OCI-LY3 (cell line): ENCODE measurements around the gene BABAM2.

Source experiments
- H2AFZ ChIP-seq: fragments of 200-600, 300-600 bp; shearing (Covaris generic); 2 replicates; pipeline ENCODE4 v1.6.0; 2014; ENCODE audit warnings: antibody characterized with exemption, low read depth, low read length
- H3K27ac ChIP-seq: fragments of 200-600, 300-600 bp; sonication (generic); 2 replicates; pipeline ENCODE4 v1.5.1; 2014; ENCODE audit warnings: mild to moderate bottlenecking, low read length, moderate library complexity, mixed read lengths
- H3K27me3 ChIP-seq: fragments of 200-600, 300-600 bp; sonication (generic); 2 replicates; pipeline ENCODE4 v1.6.1; 2014; ENCODE audit warnings: low read depth, low read length, mixed read lengths
- H3K36me3 ChIP-seq: fragments of 200-600, 300-600 bp; sonication (generic); replicated peaks from 2 replicates; pipeline ENCODE3; 2014; ENCODE audit warnings: low read depth, low read length, mixed read lengths
- H3K4me1 ChIP-seq: fragments of 300-600, 200-600 bp; sonication (generic); 2 replicates; pipeline ENCODE4 v1.6.1; 2014; ENCODE audit warnings: low read length, mixed read lengths
- H3K4me2 ChIP-seq: fragments of 200-600, 300-600 bp; sonication (generic); 2 replicates; pipeline ENCODE4 v1.6.1; 2014; ENCODE audit warnings: low read length, mixed read lengths
- H3K4me3 ChIP-seq: fragments of 300-600, 200-600 bp; sonication (generic); 2 replicates; pipeline ENCODE4 v1.5.1; 2014; ENCODE audit warnings: antibody characterized with exemption, mild to moderate bottlenecking, low read length, moderate library complexity
- H3K79me2 ChIP-seq: fragments of 300-600, 200-600 bp; shearing (Covaris generic); 2 replicates; pipeline ENCODE4 v1.6.1; 2014; ENCODE audit warnings: mild to moderate bottlenecking, low read length, mixed read lengths
- H3K9ac ChIP-seq: fragments of 300-600, 200-600 bp; shearing (Covaris generic); 2 replicates; pipeline ENCODE4 v1.6.0; 2014; ENCODE audit warnings: mild to moderate bottlenecking, low read length, moderate library complexity
- H3K9me3 ChIP-seq: fragments of 200-600, 300-600 bp; shearing (Covaris generic); 2 replicates; pipeline ENCODE4 v1.6.1; 2014; ENCODE audit warnings: low read length, mixed read lengths; ENCODE audit not compliant: insufficient read depth
- H4K20me1 ChIP-seq: fragments of 200-600, 300-600 bp; sonication (generic); 2 replicates; pipeline ENCODE4 v1.6.1; 2016; ENCODE audit warnings: low read length, mixed read lengths; ENCODE audit not compliant: insufficient read depth
- EZH2phosphoT487 ChIP-seq: fragments of 200-600 bp; shearing (Covaris generic); IDR thresholded peaks from 2 replicates; pipeline ENCODE4 v1.6.1; 2018; ENCODE audit warnings: antibody characterized with exemption, mixed run types, low read depth
- TF ChIP-seq, protein P1 (sequence below): fragments of 200-600, 300-600 bp; sonication (generic); IDR thresholded peaks from 2 replicates; pipeline ENCODE4 v1.5.1; 2014; ENCODE audit warnings: antibody characterized with exemption, low read length, low read depth

Gene BABAM2

DNA sequence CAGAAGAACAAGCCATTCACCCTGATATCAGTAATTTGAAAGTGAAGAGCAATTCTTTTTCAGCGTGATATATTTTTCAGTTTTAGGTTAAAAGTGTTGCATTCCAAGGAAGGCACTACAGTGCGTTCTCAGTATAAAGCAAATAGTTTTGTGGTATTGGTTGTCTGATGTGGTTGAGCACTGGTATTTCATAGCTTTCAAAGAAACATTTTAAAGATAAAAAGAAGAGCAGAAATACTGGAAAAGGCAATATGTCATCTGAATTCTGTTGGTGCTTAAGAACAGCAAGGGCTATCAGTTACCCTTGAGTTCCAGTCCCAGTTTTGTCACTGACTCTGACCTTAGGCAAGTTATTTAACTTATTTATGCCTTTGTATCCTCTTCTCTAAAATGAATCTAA lies 191.6 kb downstream of the BABAM2 start:
- Histone ChIP-seq H3K4me3 (no peak overlapping the region), H3K9ac (no peak overlapping the region), H3K4me2 (no peak overlapping the region), H2AFZ (no peak overlapping the region), H3K27ac (no peak overlapping the region), H3K79me2 (no peaks in the 10 kb centered on the region), H3K27me3 (no peaks in the 10 kb centered on the region), H3K4me1 (no peaks in the 10 kb centered on the region), H3K36me3 (no peaks in the 10 kb centered on the region), H3K9me3 (no peaks in the 10 kb centered on the region), H4K20me1 (no peaks in the 10 kb centered on the region)
- TF ChIP-seq, protein P1, sequence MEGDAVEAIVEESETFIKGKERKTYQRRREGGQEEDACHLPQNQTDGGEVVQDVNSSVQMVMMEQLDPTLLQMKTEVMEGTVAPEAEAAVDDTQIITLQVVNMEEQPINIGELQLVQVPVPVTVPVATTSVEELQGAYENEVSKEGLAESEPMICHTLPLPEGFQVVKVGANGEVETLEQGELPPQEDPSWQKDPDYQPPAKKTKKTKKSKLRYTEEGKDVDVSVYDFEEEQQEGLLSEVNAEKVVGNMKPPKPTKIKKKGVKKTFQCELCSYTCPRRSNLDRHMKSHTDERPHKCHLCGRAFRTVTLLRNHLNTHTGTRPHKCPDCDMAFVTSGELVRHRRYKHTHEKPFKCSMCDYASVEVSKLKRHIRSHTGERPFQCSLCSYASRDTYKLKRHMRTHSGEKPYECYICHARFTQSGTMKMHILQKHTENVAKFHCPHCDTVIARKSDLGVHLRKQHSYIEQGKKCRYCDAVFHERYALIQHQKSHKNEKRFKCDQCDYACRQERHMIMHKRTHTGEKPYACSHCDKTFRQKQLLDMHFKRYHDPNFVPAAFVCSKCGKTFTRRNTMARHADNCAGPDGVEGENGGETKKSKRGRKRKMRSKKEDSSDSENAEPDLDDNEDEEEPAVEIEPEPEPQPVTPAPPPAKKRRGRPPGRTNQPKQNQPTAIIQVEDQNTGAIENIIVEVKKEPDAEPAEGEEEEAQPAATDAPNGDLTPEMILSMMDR, result no peak
- no peak for TF ChIP-seq EZH2phosphoT487

DNA sequence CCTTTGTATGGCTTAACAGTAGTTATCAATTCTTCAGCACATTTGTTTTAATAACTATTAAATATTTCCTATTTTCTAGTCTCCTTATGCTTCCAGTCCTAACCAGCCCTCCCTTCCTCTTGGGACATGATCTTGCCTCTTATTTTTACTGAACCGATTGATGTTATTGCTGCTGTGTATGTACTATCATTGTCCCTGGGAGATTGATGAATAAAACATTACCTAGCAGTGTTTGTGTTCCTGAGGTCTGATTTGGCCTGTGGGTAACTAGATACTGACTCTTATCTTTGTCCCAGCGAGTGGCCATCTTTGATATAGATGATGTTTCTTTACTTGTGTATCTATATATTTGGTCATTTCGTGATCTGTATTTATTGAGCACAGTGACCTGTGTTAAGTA lies 192.9 kb downstream of the BABAM2 start:
- no peak overlapping the region for H2AFZ ChIP-seq
- no peak overlapping the region for H3K4me2 ChIP-seq
- no peak for TF ChIP-seq EZH2phosphoT487
- TF ChIP-seq, protein P1, result no peak
- no peaks in the 10 kb centered on the region for H4K20me1 ChIP-seq
- H3K27me3 ChIP-seq, result no peaks in the 10 kb centered on the region
- H3K27ac ChIP-seq, result no peak overlapping the region
- H3K9ac ChIP-seq, result no peak overlapping the region
- no peak overlapping the region for H3K4me3 ChIP-seq
- no peaks in the 10 kb centered on the region for H3K36me3 ChIP-seq
- H3K9me3 ChIP-seq, result no peaks in the 10 kb centered on the region
- no peaks in the 10 kb centered on the region for H3K79me2 ChIP-seq
- no peaks in the 10 kb centered on the region for H3K4me1 ChIP-seq

- Histone ChIP-seq H3K27ac (no peak overlapping the region), H2AFZ (no peak overlapping the region), H3K4me2 (no peak overlapping the region), H4K20me1 (no peaks in the 10 kb centered on the region), H3K79me2 (no peaks in the 10 kb centered on the region), H3K36me3 (no peaks in the 10 kb centered on the region), H3K4me1 (no peaks in the 10 kb centered on the region), H3K9ac (no peak overlapping the region), H3K27me3 (no peaks in the 10 kb centered on the region), H3K4me3 (no peak overlapping the region), H3K9me3 (no peaks in the 10 kb centered on the region)
- no peak for TF ChIP-seq EZH2phosphoT487
- TF ChIP-seq, protein P1, result no peak
Measured at GRCh38 chr2:28084564-28084963, 194.0 kb downstream of the BABAM2 start.

DNA sequence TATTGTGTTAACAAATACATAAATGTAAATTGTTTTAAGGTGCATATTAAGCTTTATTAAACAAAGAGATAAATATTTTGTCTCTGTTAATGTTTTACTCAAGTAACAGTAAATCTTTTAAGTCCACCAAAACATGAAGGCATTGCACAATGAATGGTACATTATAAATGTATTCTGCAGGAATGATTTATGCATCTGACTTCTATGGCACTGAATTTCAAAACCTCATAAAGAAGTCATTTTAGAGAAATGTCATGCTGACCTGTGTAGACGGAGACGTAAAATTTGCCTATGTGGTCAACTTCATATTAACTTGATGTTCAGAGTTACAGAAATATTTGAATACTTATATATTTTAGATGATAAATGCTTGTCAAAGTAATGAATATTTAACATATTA lies 194.7 kb downstream of the BABAM2 start:
- H3K4me1 ChIP-seq, result no peaks in the 10 kb centered on the region
- H3K9me3 ChIP-seq, result no peaks in the 10 kb centered on the region
- no peak overlapping the region for H3K4me2 ChIP-seq
- no peaks in the 10 kb centered on the region for H3K27me3 ChIP-seq
- H3K79me2 ChIP-seq, result no peaks in the 10 kb centered on the region
- no peaks in the 10 kb centered on the region for H3K36me3 ChIP-seq
- H3K4me3 ChIP-seq, result no peak overlapping the region
- no peaks in the 10 kb centered on the region for H4K20me1 ChIP-seq
- H3K27ac ChIP-seq, result no peak overlapping the region
- no peak overlapping the region for H3K9ac ChIP-seq
- no peak for TF ChIP-seq EZH2phosphoT487
- TF ChIP-seq, protein P1, result no peak
- no peak overlapping the region for H2AFZ ChIP-seq
